ENCODE data around the gene CDYL2. TPM values are rescaled to one million over a fixed set of nuclear protein-coding genes. Genes with fewer than 3 reads are reported as not detected.
"Not testable (repeated sequence)": the region's sequence is repeated elsewhere in the genome, so short reads cannot be mapped to it uniquely, and the experiment has no call there.

The CDYL2 gene
- total and polyA plus RNA-seq, 2 experiments from 2014 or later: 0.74 to 0.95 TPM

DNA sequence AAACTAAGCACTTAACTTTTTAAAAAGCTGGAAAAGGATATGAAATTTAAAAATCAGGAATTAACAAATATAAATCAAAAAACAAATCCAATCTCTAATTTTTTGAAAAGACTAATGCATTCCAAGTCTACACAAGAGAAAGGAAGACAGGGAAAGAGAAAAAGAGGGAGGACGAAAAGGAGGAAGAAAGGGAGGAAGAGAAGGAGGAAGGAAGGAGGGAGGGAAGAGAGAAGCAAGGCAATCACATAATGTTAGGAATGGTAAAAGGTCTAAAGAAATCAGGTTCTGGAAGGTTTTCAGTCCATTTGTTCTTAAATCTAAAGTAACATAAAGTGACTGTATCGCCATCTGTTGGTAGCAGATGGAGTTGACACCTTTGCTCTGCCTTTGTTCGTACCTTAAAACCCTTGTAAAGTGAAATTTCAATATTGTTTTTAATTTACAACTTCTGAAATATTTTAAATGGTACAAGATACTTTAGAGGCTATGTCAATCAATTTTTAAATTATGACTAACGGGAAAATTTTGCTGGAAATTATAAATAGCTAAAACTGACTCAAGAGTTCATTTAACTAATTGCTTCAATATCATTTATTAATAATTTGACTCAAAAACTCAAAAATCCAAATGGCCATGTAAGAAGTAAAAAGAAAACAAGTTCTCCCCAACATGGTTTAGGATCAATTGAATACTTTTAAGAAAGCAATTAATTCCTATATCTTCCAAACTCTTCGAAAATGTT is 20.4 kb upstream of the CDYL2 start:
- no peaks in the 10 kb centered on the region for H3K9me3 ChIP-seq (ENCODE audit: low read depth)
- DNase-seq (ENCODE audit: low read depth in 1 of 2, low spot score in 1 of 2): peak; percentile 56 to 79
- no peaks in the 10 kb centered on the region for H3K36me3 ChIP-seq
- no peak overlapping the region for H3K27ac ChIP-seq
- TF ChIP-seq, protein P1, sequence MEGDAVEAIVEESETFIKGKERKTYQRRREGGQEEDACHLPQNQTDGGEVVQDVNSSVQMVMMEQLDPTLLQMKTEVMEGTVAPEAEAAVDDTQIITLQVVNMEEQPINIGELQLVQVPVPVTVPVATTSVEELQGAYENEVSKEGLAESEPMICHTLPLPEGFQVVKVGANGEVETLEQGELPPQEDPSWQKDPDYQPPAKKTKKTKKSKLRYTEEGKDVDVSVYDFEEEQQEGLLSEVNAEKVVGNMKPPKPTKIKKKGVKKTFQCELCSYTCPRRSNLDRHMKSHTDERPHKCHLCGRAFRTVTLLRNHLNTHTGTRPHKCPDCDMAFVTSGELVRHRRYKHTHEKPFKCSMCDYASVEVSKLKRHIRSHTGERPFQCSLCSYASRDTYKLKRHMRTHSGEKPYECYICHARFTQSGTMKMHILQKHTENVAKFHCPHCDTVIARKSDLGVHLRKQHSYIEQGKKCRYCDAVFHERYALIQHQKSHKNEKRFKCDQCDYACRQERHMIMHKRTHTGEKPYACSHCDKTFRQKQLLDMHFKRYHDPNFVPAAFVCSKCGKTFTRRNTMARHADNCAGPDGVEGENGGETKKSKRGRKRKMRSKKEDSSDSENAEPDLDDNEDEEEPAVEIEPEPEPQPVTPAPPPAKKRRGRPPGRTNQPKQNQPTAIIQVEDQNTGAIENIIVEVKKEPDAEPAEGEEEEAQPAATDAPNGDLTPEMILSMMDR (IDR thresholded peaks at IDR 0.05; ENCODE audit: low read depth, low read length): peak; percentile 77
- H3K4me1 ChIP-seq (ENCODE audit: low read depth): no peaks in the 10 kb centered on the region
- H3K27me3 ChIP-seq: peaks cover 8% of the 10 kb centered on the region
- H3K4me3 ChIP-seq: no peak overlapping the region

DNA sequence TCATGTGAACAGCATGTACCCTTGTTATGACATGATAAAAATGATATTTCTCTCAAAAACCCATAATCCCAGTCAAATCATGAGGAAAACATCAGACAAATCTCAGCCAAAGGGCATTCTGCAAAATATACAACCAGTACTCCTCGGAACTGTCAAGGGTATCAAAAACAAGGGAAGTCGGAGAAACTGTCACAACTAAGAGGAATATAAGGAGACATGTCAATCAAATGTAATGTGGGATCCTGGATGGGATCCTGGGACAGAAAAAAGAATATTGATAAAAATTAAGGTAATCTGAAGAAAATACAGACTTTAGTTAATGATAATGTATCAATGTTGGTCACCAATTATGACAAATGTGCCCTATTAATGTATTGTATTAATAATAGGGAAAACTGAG is 15.6 kb upstream of the CDYL2 start:
- no peaks in the 10 kb centered on the region for H3K9me3 ChIP-seq (ENCODE audit: low read depth)
- TF ChIP-seq, protein P1 (IDR thresholded peaks at IDR 0.05; ENCODE audit: low read depth, low read length): no peak

DNA sequence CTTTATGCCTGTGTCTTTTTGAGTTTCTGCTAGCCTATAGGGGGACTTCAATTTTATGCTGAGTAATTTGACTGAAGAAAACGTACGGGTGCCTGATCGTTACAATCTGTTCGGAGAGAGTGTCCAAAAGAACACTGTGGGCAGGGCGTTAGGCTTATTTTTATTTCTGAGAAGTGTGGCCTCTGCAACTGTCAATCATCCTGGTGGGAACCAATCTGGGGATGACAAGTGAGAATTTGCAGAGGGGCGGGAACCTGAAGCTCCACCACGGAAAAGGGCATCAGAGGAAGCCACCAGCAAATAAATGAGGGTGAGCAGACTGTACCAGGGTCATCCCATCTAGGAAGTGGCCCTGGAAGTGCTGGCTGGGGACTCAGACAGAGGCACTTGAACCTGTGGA is 12.0 kb upstream of the CDYL2 start:
- Histone ChIP-seq H3K4me1 (ENCODE audit: low read depth) (no peaks in the 10 kb centered on the region), H3K4me3 (no peak overlapping the region), H3K27ac (no peak overlapping the region), H3K27me3 (peaks cover 7% of the 10 kb centered on the region), H3K9me3 (ENCODE audit: low read depth) (no peaks in the 10 kb centered on the region), H3K36me3 (no peaks in the 10 kb centered on the region)
- TF ChIP-seq, protein P1 (IDR thresholded peaks at IDR 0.05; ENCODE audit: low read depth, low read length): no peak
- no peak for DNase-seq (ENCODE audit: low read depth in 1 of 2, low spot score in 1 of 2)

More for the DNA sequence above, 15.6 kb upstream of the CDYL2 start:
- no peak for DNase-seq (ENCODE audit: low read depth in 1 of 2, low spot score in 1 of 2)
- no peaks in the 10 kb centered on the region for H3K36me3 ChIP-seq
- H3K4me3 ChIP-seq: no peak overlapping the region
- no peaks in the 10 kb centered on the region for H3K27me3 ChIP-seq
- no peak overlapping the region for H3K27ac ChIP-seq
- H3K4me1 ChIP-seq (ENCODE audit: low read depth): no peaks in the 10 kb centered on the region

DNA sequence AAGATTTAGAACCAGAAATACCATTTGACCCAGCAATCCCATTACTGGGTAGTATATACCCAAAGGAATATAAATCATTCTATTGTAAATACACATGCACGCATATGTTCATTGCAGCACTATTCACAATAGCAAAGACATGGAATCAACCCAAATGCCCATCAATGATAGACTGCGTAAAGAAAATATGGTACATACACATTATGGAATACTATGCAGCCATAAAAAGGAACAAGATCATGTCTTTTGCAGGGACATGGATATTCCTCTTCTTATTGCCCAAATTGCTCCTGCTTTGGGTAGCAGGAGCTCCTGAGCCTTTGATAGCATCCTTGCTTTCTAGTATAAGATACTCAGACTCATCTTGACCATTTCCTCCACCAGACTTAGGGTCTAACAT is 10.9 kb upstream of the CDYL2 start:
- not testable (repeated sequence) for H3K9me3 ChIP-seq (ENCODE audit: low read depth); H3K27ac ChIP-seq; H3K36me3 ChIP-seq; H3K4me1 ChIP-seq (ENCODE audit: low read depth); DNase-seq (ENCODE audit: low read depth in 1 of 2, low spot score in 1 of 2); H3K4me3 ChIP-seq; H3K27me3 ChIP-seq

DNA sequence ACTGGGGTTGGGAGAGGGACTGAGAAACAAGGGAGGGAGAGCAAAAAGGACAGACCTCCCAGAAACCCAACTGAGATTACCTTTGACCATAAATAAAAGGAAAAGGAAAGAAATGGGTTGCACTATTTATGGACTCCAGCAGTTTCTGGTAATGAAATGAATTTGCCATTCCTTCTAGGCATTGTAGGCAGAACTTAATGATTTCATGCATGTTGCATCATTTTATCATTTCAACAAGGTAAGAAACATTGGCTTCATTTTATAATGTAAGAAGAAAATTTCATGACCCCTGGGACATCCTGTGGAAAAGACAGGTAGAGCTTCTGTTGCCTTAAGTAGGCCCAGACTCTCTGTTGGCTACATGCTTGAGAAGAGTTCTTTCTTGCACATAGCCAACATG is 8.2 kb upstream of the CDYL2 start:
- H3K4me1 ChIP-seq (ENCODE audit: low read depth): no peaks in the 10 kb centered on the region
- H3K9me3 ChIP-seq (ENCODE audit: low read depth): no peaks in the 10 kb centered on the region
- H3K27ac ChIP-seq: no peak overlapping the region
- no peak for DNase-seq (ENCODE audit: low read depth in 1 of 2, low spot score in 1 of 2)
- H3K4me3 ChIP-seq: no peak overlapping the region
- TF ChIP-seq, protein P1 (IDR thresholded peaks at IDR 0.05; ENCODE audit: low read depth, low read length): no peak
- peaks cover 24% of the 10 kb centered on the region for H3K27me3 ChIP-seq
- no peaks in the 10 kb centered on the region for H3K36me3 ChIP-seq

DNA sequence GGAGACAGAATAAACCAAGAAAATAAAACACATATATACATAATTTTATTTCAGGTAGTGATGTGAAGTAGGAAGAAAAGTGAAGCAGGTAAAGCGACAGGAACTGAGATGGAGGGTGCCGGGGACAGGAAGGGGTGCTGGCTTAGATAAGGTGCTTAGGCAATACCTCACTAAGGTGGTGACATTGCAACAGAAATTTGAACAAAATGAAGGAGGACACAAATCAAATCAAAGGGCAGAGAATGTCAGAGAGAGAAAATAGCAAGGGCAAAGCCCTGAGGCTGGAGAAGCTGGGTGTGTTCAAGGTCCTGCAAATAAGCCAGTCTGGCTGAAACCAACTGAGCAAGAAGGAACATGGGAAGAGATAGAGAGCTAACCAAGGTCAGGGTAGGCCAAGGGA is 5.0 kb upstream of the CDYL2 start:
- TF ChIP-seq, protein P1 (IDR thresholded peaks at IDR 0.05; ENCODE audit: low read depth, low read length): no peak
- Histone ChIP-seq H3K27me3 (peaks cover 55% of the 10 kb centered on the region), H3K36me3 (no peaks in the 10 kb centered on the region), H3K27ac (no peak overlapping the region), H3K4me3 (no peak overlapping the region), H3K4me1 (ENCODE audit: low read depth) (no peaks in the 10 kb centered on the region), H3K9me3 (ENCODE audit: low read depth) (no peaks in the 10 kb centered on the region)
- DNase-seq (ENCODE audit: low read depth in 1 of 2, low spot score in 1 of 2): no peak

Measured in cardiac muscle cell (in vitro differentiated cells and primary cell).